ENCODE results near the gene MAML2.

MAML2 gene

GRCh38 chr11:96316869-96317268 is 26.1 kb downstream of the MAML2 start:
- DNase-seq = no peak

- no peak for DNase-seq
These were observed 27.5 kb downstream of the MAML2 start for GRCh38 chr11:96315476-96315875.

- no peak for DNase-seq
These were observed 28.5 kb downstream of the MAML2 start for GRCh38 chr11:96314326-96315020.

GRCh38 chr11:96313163-96313562 is 29.8 kb downstream of the MAML2 start:
- no peak for DNase-seq

GRCh38 chr11:96311120-96311568 is 31.9 kb downstream of the MAML2 start:
- DNase-seq = no peak

GRCh38 chr11:96310236-96310635 is 32.8 kb downstream of the MAML2 start:
- DNase-seq = no peak

- DNase-seq = no peak
These were observed 33.4 kb downstream of the MAML2 start for GRCh38 chr11:96309643-96310017.

GRCh38 chr11:96309016-96309642 is 33.9 kb downstream of the MAML2 start:
- no peak for DNase-seq

- DNase-seq = no peak
These were observed 35.2 kb downstream of the MAML2 start for GRCh38 chr11:96307776-96308140.

- DNase-seq = peak; percentile 56
These were observed 35.8 kb downstream of the MAML2 start for GRCh38 chr11:96306933-96307775.

GRCh38 chr11:96306600-96306932 is 36.4 kb downstream of the MAML2 start:
- no peak for DNase-seq

- DNase-seq = no peak
These were observed 36.9 kb downstream of the MAML2 start for GRCh38 chr11:96306071-96306470.

GRCh38 chr11:96303980-96304379 is 39.0 kb downstream of the MAML2 start:
- DNase-seq = no peak

GRCh38 chr11:96303064-96303463 is 39.9 kb downstream of the MAML2 start:
- no peak for DNase-seq

GRCh38 chr11:96301818-96302217 is 41.2 kb downstream of the MAML2 start:
- no peak for DNase-seq

- no peak for DNase-seq
These were observed 43.7 kb downstream of the MAML2 start for GRCh38 chr11:96299155-96299888.

- no peak for DNase-seq
These were observed 47.6 kb downstream of the MAML2 start for GRCh38 chr11:96295369-96295768.

- no peak for DNase-seq
These were observed 48.7 kb downstream of the MAML2 start for GRCh38 chr11:96294289-96294688.

- peak; percentile 21 for DNase-seq
These were observed 49.4 kb downstream of the MAML2 start for GRCh38 chr11:96293598-96294021.

GRCh38 chr11:96293109-96293508 is 49.9 kb downstream of the MAML2 start:
- no peak for DNase-seq

GRCh38 chr11:96292291-96293010 is 50.5 kb downstream of the MAML2 start:
- no peak for DNase-seq

GRCh38 chr11:96290631-96291030 is 52.4 kb downstream of the MAML2 start:
- no peak for DNase-seq

- no peak for DNase-seq
These were observed 53.0 kb downstream of the MAML2 start for GRCh38 chr11:96290031-96290430.
